ENCODE measurements around the gene RUSF1.

- no peak for TF ChIP-seq SMAD3 (CRISPR knock-in tag; conservative IDR thresholded peaks at IDR 0.05)
- no peak for TF ChIP-seq ZNF436 (CRISPR knock-in tag; IDR thresholded peaks at IDR 0.05)
- TF ChIP-seq ZNF12 (CRISPR knock-in tag; IDR thresholded peaks at IDR 0.05): no peak
- no peak for TF ChIP-seq ZC3H11A (IDR thresholded peaks at IDR 0.05; ENCODE audit: low read depth, low read length)
- no peak for TF ChIP-seq POLR2AphosphoS5 (IDR thresholded peaks at IDR 0.05; ENCODE audit: control insufficient read depth, insufficient read depth, low read depth, low read length)
- no peak for TF ChIP-seq CTCF (IDR thresholded peaks at IDR 0.05 in 2 of 3, conservative IDR thresholded peaks at IDR 0.05 in 1 of 3; ENCODE audit: insufficient read depth in 2 of 3, low read depth in 1 of 3, low read length in 3 of 3)
- no peak for TF ChIP-seq CBX3 (IDR thresholded peaks at IDR 0.05; ENCODE audit: borderline replicate concordance in 1 of 2, low read length in 2 of 2)
- no peak for TF ChIP-seq ZNF253 (CRISPR knock-in tag; conservative IDR thresholded peaks at IDR 0.05)
- no peak for TF ChIP-seq REST (IDR thresholded peaks at IDR 0.05; ENCODE audit: borderline replicate concordance)
- no peak for TF ChIP-seq REST (CRISPR knock-in tag; IDR thresholded peaks at IDR 0.05; ENCODE audit: low read depth)
- no peak for TF ChIP-seq PRDM10 (IDR thresholded peaks at IDR 0.05; ENCODE audit: partially characterized antibody)
- no peak for TF ChIP-seq SMARCB1 (IDR thresholded peaks at IDR 0.05; ENCODE audit: insufficient read length, low read depth)
Observed at GRCh38 chr16:31474773-31475738, 33.1 kb downstream of the RUSF1 start.

Data from K562 (cell line).